Activated CD4-positive, alpha-beta T cell treated with anti-CD3 and anti-CD28 coated beads, Interleukin-2, Interleukin-4, amounts not matched to agents 100 ng/mL and 50 ng/mL, durations not matched to agents 16 hours and 8 hours (primary cell): ENCODE measurements around the gene DSC1.
"Not testable (repeated sequence)": the region's sequence is repeated elsewhere in the genome, so short reads cannot be mapped to it uniquely, and the experiment has no call there.

Experiments used
- DNase-seq: peaks from one replicate; pipeline ENCODE4 v3.0.0-alpha.2; 2020; ENCODE audit warnings: low spot score

The DSC1 gene, protein sequence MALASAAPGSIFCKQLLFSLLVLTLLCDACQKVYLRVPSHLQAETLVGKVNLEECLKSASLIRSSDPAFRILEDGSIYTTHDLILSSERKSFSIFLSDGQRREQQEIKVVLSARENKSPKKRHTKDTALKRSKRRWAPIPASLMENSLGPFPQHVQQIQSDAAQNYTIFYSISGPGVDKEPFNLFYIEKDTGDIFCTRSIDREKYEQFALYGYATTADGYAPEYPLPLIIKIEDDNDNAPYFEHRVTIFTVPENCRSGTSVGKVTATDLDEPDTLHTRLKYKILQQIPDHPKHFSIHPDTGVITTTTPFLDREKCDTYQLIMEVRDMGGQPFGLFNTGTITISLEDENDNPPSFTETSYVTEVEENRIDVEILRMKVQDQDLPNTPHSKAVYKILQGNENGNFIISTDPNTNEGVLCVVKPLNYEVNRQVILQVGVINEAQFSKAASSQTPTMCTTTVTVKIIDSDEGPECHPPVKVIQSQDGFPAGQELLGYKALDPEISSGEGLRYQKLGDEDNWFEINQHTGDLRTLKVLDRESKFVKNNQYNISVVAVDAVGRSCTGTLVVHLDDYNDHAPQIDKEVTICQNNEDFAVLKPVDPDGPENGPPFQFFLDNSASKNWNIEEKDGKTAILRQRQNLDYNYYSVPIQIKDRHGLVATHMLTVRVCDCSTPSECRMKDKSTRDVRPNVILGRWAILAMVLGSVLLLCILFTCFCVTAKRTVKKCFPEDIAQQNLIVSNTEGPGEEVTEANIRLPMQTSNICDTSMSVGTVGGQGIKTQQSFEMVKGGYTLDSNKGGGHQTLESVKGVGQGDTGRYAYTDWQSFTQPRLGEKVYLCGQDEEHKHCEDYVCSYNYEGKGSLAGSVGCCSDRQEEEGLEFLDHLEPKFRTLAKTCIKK

GRCh38 chr18:31162825-31163435 lies at the start of gene DSC1:
DSC1 (minus strand) TSS chr18:31162856; CDS start chr18:31162594, 262 bp downstream.
- no peak for DNase-seq

DNA sequence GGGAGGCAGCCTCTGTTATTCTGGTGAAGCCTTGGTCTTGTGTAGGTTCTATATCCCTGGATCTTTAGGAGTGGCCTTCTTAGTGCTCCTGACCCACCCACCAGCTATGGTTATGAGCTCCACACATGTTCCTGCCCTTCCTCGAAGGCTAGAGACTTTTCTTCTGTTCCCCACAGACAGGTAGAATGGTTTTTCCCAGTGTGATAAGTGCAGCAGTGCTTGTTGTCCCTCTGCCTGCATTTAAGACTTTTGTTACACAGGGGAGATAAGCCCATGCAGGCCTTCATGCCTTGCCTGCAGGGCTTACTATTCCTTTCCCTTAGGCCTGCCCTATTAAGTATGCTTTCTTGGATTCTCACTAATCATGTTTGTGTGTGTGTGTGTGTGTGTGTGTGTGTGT lies 48.4 kb upstream of the DSC1 start:
- DNase-seq = no peak

DNA sequence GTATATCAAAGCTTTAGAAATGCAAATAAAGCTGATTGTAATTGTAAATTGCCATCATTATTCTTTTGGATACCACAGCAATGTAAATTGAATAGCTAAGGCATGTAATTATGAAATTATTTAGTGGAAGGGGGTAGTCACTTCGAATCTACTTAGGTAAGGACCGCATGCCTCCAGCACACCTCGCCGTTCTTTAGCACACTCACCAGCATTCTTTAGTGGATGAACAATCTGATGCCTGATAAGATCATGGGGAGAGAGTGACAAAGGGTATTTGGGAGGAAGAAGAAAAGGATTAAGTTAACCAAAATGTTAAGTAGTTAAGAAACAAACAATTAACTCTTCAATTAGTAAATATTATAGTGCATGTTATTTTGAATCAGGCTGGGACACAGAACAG lies 46.4 kb upstream of the DSC1 start:
- no peak for DNase-seq

DNA sequence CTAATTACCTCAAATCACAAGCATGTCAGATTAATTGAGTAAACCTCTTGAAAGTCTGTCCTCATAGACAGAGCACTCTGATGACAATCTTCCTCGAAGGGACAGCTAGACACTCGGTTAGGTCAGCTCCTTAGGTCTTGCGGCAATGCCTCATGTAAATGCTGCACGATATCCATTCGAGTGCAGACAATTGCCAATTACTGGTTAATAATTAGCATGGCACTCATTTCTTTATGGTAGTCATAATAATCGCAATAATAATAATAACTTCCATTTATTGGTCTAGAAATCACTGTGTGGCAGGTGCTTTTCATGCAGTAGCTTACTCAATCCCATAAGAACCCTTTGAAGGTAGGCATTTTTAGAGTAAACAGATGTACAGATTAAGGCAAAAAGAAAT lies 44.7 kb upstream of the DSC1 start:
- no peak for DNase-seq

GRCh38 chr18:31206787-31207381 lies 44.2 kb upstream of the DSC1 start:
- DNase-seq = no peak

DNA sequence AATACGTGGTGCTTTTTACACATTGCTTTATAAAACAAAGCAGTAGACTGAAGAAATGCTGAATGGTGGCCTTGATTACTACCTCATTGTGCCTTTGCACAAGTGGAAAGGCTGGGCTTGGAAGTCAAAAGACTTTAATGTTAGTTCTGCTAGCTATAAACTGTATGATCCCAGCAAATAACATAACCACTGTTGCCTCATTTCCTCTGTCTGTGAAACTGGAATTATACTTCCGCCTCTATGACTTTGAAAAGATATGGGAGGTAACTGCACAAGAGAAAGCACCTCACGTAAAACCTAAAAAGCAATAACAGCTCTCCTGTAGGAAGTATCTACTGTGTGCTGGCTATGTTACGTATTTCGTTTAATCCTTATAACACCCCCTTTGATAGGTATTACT lies 43.4 kb upstream of the DSC1 start:
- DNase-seq = no peak

DNA sequence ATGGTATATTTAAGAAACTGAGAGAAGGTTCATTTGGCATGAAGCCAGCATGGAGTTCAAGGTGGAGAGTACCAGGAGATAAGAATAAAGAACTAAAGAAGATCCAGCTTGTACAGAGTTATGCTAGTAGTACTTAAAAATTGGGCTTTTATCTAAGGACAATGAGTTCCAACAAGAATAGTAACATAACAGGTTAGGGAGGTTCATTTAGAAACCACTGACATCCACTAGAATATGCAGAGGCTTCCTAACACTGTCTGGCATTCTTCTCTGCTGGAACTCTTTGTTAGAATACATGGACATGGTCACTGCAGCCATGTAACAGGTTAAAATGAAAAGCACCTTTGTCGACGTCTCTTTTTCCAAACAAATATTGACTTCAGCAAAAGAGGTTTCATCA lies 42.6 kb upstream of the DSC1 start:
- DNase-seq = no peak

GRCh38 chr18:31204833-31205232 lies 42.2 kb upstream of the DSC1 start:
- no peak for DNase-seq

GRCh38 chr18:31204166-31204565 lies 41.5 kb upstream of the DSC1 start:
- DNase-seq = no peak

DNA sequence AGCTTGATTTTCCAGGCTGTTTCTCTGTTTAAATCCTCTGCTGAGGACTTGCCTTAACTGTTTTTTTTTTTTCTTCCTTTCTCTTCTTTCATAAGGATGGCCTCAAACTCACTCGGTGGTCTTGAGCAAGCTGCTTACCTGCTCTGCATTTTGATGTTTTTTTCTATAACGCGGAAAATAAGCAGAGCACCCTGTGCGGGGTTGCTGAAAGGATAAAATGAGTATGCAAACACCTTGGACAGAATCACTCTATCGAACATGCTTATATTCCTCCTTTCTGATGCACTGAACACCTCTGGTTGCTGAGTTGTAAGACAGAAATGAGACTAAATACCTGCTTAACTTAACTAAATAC lies 41.1 kb upstream of the DSC1 start:
- no peak for DNase-seq

- no peak for DNase-seq
Measured at GRCh38 chr18:31203096-31203793, 40.6 kb upstream of the DSC1 start.

GRCh38 chr18:31199190-31199769 lies 36.6 kb upstream of the DSC1 start:
- DNase-seq = no peak

DNA sequence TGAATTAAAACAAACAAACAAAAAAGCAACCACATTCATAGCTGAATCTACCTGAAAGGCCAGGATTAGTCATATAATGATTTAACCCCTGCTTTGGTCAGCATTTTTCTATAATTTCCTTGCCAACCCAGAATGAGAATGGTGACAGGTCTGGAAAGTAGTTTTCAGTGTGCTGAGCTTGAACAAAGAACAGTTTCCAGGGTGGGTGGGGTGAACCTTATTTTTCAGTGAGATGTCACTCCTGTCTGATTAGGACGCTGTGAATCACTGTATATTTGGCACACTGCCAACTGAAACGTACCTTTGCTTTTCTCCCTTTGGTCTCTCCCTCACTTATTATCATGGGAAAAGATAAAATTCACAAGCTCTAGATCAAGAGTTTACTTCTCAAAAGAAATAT lies 35.0 kb upstream of the DSC1 start:
- DNase-seq = no peak

DNA sequence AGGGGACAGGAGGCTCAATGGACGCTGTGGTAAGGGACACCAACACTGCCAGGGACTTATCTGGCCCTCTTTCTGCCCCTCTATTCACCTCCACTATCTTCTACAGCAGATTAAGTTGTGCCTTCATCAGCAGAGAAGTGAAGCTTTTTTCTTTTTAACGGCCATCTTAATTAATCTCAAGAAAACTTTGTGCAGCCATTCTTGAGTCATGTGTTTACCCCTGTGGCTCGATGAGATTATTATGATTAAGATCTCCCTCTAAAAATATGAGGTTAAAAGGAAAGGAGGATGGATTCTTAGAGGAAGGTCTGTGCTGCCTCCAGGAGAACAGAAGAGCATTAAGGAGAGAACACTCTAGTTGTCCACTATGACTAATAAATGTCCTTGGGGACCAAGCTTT lies 32.4 kb upstream of the DSC1 start:
- DNase-seq = no peak

GRCh38 chr18:31192086-31192776 lies 29.6 kb upstream of the DSC1 start:
- no peak for DNase-seq

DNA sequence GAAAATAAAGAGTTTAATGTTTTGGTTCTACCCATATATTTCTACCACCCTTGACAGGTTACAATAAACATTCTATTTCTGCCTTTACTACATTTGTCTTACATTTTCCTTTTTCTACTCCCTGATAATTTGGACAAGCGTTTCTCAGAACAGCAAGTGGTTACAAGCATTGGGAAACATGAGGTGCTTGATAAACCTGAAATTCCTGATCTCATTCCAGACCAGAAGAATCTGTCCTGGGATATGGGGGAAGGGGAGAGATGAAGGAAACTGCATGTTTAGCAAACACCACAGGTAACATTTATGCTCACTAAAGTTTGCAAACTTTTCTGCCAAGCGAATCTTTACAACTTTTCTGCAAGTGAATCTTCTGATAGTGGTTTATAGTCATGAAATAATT lies 28.3 kb upstream of the DSC1 start:
- no peak for DNase-seq

- DNase-seq = no peak
Measured at GRCh38 chr18:31189757-31190156, 27.1 kb upstream of the DSC1 start.

- no peak for DNase-seq
Measured at GRCh38 chr18:31185186-31185950, 22.7 kb upstream of the DSC1 start.

- no peak for DNase-seq
Measured at GRCh38 chr18:31183302-31183701, 20.6 kb upstream of the DSC1 start.

GRCh38 chr18:31177369-31177768 lies 14.7 kb upstream of the DSC1 start:
- DNase-seq = not testable (repeated sequence)
